Prostate gland (tissue), 2 donors: ENCODE data around the gene TFF2.

Experiments
- CTCF ChIP-seq, 4 experiments: fragments of 200-600 bp in 2 of 4; fragments of 450-650 bp in 2 of 4; sonication (generic) in 2 of 4; IDR thresholded peaks; 1 replicate in 3 of 4; 2 replicates in 1 of 4; pipeline ENCODE4 v1.5.1; 2016 to 2019; ENCODE audit warnings: antibody characterized with exemption in 4 of 4, mild to moderate bottlenecking in 2 of 4, moderate library complexity in 2 of 4
- POLR2A ChIP-seq: fragments of 450-650 bp; IDR thresholded peaks from one replicate; pipeline ENCODE4 v1.6.1; 2016; ENCODE audit warnings: antibody characterized with exemption, mild to moderate bottlenecking

GRCh38 chr21:42304556-42305454 is 46.0 kb downstream of the TFF2 start:
- no peak for TF ChIP-seq CTCF (IDR thresholded peaks at IDR 0.05)
- no peak for TF ChIP-seq POLR2A
